ENCODE measurements around the gene SORBS2.

DNA sequence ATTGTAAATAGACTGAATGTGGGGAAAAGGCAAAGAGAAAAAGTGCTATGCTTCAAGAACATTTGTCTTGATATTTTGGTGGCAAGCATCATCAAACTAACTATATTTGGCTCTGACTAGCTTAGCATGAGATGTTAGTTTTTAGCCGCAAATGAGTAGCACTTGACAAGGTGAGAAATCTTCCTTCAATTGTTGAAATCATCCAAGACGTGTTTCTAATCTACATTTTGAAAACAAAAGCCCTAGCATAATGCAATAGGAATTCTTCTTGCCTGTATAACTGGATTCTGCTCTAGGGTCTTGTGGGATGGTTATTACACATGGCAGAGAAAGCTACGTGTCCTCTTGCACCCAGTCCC is 92.5 kb downstream of the SORBS2 start:
- TF ChIP-seq CTCF (conservative IDR thresholded peaks at IDR 0.05; ENCODE audit: low read depth, low read length), result no peak
- no peak for TF ChIP-seq POLR2A (IDR thresholded peaks at IDR 0.05; ENCODE audit: low read depth, low read length)
- no peak for TF ChIP-seq RCOR1 (IDR thresholded peaks at IDR 0.05; ENCODE audit: insufficient replicate concordance, low read length)
- TF ChIP-seq SMC3 (IDR thresholded peaks at IDR 0.05; ENCODE audit: low read depth, low read length), result no peak
- TF ChIP-seq MAFK (IDR thresholded peaks at IDR 0.05; ENCODE audit: low read depth, low read length), result no peak
- no peak for TF ChIP-seq CHD1 (IDR thresholded peaks at IDR 0.05; ENCODE audit: low read depth, low read length)
- TF ChIP-seq BHLHE40 (IDR thresholded peaks at IDR 0.05; ENCODE audit: low read depth, low read length), result no peak
- no peak for TF ChIP-seq USF2 (IDR thresholded peaks at IDR 0.05; ENCODE audit: low read depth, low read length)
- no peak for TF ChIP-seq CEBPB (IDR thresholded peaks at IDR 0.05; ENCODE audit: low read depth, low read length)
- no peak for TF ChIP-seq RFX5 (IDR thresholded peaks at IDR 0.05; ENCODE audit: low read depth, low read length)
- TF ChIP-seq MXI1 (IDR thresholded peaks at IDR 0.05; ENCODE audit: borderline replicate concordance, low read depth, low read length), result no peak
- TF ChIP-seq NFE2L2 (IDR thresholded peaks at IDR 0.05; ENCODE audit: low read depth, low read length), result no peak
- TF ChIP-seq, protein P1, sequence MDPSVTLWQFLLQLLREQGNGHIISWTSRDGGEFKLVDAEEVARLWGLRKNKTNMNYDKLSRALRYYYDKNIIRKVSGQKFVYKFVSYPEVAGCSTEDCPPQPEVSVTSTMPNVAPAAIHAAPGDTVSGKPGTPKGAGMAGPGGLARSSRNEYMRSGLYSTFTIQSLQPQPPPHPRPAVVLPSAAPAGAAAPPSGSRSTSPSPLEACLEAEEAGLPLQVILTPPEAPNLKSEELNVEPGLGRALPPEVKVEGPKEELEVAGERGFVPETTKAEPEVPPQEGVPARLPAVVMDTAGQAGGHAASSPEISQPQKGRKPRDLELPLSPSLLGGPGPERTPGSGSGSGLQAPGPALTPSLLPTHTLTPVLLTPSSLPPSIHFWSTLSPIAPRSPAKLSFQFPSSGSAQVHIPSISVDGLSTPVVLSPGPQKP (IDR thresholded peaks at IDR 0.05; ENCODE audit: borderline replicate concordance, low read depth, low read length), result no peak

All from IMR-90 (cell line).